Measurements from ENCODE around the gene CSF1. TPM values are rescaled to one million over a fixed set of nuclear protein-coding genes. Genes with fewer than 3 reads are reported as not detected.

CSF1 gene
- total and polyA plus RNA-seq, 2 experiments from 2014 or later = 1.4 to 3.5 TPM

DNA sequence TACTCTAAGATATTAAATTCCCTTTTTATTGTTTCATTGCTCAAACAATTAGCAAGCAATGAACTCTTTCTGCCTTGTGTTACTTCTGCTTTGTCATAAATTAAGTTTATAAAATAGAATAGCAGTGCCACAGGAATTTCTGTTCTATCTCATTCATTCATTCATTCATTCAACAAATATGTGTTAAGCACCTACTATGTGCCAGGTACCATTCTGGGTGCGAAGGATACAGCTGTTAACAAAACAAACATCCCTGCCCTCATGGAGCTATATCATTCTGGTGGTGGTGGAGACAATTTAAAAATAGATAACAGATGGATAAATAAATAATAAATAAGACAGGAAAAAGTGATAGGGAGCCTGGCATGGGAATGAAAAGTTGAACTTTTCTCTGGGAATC lies 39.4 kb downstream of the CSF1 start:
- TF ChIP-seq CREB1 (CRISPR knock-in tag; IDR thresholded peaks at IDR 0.05; ENCODE audit: low read depth) = no peak
- TF ChIP-seq EZH2phosphoT487 (IDR thresholded peaks at IDR 0.05; ENCODE audit: unreplicated experiment) = no peak
- TF ChIP-seq EZH2 (IDR thresholded peaks at IDR 0.05; ENCODE audit: low read depth, unreplicated experiment) = no peak
- no peak for TF ChIP-seq ZNF331 (CRISPR knock-in tag; IDR thresholded peaks at IDR 0.05; ENCODE audit: low read depth)
- TF ChIP-seq, protein P1, sequence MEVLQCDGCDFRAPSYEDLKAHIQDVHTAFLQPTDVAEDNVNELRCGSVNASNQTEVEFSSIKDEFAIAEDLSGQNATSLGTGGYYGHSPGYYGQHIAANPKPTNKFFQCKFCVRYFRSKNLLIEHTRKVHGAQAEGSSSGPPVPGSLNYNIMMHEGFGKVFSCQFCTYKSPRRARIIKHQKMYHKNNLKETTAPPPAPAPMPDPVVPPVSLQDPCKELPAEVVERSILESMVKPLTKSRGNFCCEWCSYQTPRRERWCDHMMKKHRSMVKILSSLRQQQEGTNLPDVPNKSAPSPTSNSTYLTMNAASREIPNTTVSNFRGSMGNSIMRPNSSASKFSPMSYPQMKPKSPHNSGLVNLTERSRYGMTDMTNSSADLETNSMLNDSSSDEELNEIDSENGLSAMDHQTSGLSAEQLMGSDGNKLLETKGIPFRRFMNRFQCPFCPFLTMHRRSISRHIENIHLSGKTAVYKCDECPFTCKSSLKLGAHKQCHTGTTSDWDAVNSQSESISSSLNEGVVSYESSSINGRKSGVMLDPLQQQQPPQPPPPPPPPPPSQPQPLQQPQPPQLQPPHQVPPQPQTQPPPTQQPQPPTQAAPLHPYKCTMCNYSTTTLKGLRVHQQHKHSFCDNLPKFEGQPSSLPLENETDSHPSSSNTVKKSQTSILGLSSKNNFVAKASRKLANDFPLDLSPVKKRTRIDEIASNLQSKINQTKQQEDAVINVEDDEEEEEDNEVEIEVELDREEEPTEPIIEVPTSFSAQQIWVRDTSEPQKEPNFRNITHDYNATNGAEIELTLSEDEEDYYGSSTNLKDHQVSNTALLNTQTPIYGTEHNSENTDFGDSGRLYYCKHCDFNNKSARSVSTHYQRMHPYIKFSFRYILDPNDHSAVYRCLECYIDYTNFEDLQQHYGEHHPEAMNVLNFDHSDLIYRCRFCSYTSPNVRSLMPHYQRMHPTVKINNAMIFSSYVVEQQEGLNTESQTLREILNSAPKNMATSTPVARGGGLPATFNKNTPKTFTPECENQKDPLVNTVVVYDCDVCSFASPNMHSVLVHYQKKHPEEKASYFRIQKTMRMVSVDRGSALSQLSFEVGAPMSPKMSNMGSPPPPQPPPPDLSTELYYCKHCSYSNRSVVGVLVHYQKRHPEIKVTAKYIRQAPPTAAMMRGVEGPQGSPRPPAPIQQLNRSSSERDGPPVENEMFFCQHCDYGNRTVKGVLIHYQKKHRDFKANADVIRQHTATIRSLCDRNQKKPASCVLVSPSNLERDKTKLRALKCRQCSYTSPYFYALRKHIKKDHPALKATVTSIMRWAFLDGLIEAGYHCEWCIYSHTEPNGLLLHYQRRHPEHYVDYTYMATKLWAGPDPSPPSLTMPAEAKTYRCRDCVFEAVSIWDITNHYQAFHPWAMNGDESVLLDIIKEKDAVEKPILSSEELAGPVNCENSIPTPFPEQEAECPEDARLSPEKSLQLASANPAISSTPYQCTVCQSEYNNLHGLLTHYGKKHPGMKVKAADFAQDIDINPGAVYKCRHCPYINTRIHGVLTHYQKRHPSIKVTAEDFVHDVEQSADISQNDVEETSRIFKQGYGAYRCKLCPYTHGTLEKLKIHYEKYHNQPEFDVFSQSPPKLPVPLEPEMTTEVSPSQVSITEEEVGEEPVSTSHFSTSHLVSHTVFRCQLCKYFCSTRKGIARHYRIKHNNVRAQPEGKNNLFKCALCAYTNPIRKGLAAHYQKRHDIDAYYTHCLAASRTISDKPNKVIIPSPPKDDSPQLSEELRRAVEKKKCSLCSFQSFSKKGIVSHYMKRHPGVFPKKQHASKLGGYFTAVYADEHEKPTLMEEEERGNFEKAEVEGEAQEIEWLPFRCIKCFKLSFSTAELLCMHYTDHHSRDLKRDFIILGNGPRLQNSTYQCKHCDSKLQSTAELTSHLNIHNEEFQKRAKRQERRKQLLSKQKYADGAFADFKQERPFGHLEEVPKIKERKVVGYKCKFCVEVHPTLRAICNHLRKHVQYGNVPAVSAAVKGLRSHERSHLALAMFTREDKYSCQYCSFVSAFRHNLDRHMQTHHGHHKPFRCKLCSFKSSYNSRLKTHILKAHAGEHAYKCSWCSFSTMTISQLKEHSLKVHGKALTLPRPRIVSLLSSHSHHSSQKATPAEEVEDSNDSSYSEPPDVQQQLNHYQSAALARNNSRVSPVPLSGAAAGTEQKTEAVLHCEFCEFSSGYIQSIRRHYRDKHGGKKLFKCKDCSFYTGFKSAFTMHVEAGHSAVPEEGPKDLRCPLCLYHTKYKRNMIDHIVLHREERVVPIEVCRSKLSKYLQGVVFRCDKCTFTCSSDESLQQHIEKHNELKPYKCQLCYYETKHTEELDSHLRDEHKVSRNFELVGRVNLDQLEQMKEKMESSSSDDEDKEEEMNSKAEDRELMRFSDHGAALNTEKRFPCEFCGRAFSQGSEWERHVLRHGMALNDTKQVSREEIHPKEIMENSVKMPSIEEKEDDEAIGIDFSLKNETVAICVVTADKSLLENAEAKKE (CRISPR knock-in tag; IDR thresholded peaks at IDR 0.05) = no peak
- TF ChIP-seq, protein P2, sequence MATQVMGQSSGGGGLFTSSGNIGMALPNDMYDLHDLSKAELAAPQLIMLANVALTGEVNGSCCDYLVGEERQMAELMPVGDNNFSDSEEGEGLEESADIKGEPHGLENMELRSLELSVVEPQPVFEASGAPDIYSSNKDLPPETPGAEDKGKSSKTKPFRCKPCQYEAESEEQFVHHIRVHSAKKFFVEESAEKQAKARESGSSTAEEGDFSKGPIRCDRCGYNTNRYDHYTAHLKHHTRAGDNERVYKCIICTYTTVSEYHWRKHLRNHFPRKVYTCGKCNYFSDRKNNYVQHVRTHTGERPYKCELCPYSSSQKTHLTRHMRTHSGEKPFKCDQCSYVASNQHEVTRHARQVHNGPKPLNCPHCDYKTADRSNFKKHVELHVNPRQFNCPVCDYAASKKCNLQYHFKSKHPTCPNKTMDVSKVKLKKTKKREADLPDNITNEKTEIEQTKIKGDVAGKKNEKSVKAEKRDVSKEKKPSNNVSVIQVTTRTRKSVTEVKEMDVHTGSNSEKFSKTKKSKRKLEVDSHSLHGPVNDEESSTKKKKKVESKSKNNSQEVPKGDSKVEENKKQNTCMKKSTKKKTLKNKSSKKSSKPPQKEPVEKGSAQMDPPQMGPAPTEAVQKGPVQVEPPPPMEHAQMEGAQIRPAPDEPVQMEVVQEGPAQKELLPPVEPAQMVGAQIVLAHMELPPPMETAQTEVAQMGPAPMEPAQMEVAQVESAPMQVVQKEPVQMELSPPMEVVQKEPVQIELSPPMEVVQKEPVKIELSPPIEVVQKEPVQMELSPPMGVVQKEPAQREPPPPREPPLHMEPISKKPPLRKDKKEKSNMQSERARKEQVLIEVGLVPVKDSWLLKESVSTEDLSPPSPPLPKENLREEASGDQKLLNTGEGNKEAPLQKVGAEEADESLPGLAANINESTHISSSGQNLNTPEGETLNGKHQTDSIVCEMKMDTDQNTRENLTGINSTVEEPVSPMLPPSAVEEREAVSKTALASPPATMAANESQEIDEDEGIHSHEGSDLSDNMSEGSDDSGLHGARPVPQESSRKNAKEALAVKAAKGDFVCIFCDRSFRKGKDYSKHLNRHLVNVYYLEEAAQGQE (IDR thresholded peaks at IDR 0.05; ENCODE audit: unreplicated experiment) = no peak
- TF ChIP-seq ZNF114 (CRISPR knock-in tag; IDR thresholded peaks at IDR 0.05) = no peak
- TF ChIP-seq JUNB (IDR thresholded peaks at IDR 0.05; ENCODE audit: unreplicated experiment) = no peak
- Histone ChIP-seq H3K4me3 (no peak overlapping the region), H4K20me1 (replicated peaks; ENCODE audit: insufficient read depth) (no peaks in the 10 kb centered on the region), H3K27ac (ENCODE audit: low read depth) (no peak overlapping the region), H3K79me2 (replicated peaks; ENCODE audit: insufficient read depth) (no peaks in the 10 kb centered on the region), H3K36me3 (ENCODE audit: insufficient read depth) (no peaks in the 10 kb centered on the region), H3F3A (replicated peaks; ENCODE audit: low read depth) (no peaks in the 10 kb centered on the region), H3K4me2 (no peak overlapping the region), H3K27me3 (ENCODE audit: insufficient read depth) (no peaks in the 10 kb centered on the region), H3K4me1 (ENCODE audit: insufficient read depth) (no peaks in the 10 kb centered on the region), H3K9me2 (ENCODE audit: insufficient read depth) (no peaks in the 10 kb centered on the region), H2AFZ (no peak overlapping the region)
- ATAC-seq = no peak
- no peak for DNase-seq (ENCODE audit: low spot score)
- H3K27ac Mint-ChIP-seq = no peak overlapping the region
- no peaks in the 10 kb centered on the region for H3K36me3 Mint-ChIP-seq (ENCODE audit: low read depth)
- no peaks in the 10 kb centered on the region for H3K9me3 Mint-ChIP-seq
- peaks cover 6% of the 10 kb centered on the region for H3K27me3 Mint-ChIP-seq (ENCODE audit: insufficient read depth, low read depth, poor library complexity)
- peaks cover 6% of the 10 kb centered on the region; the same call in 2 of the 3 replicates for H3K4me1 Mint-ChIP-seq
- no peak overlapping the region for H3K4me3 Mint-ChIP-seq

Data from GM23338 (cell line).